K562 (cell line): ENCODE measurements around the gene SHISA9. TPM values are rescaled to one million over a fixed set of nuclear protein-coding genes. Genes with fewer than 3 reads are reported as not detected.

Source experiments
- ATAC-seq: fragments of 200-7000 bp; cut with Tn5 transposase; 3 replicates; pipeline ENCODE4 v1.9.1; 2020; ENCODE audit warnings: moderate library complexity
- BruUV-seq: library from RNA; stranded (reverse); fragments of 400-500 nt; replicated peaks from 2 replicates; lab custom pipeline; 2021; lab: Mats Ljungman, UMichigan
- CTCF ChIA-PET: fragments of 300-600 bp; formaldehyde crosslinking; extraction: SDS; loops from one replicate; lab custom pipeline; 2021; ENCODE audit warnings: low intra/inter-chr PET ratio; lab: Yijun Ruan, JAX
- POLR2A ChIA-PET: fragments of 300-600, 350-650 bp; sonication (Branson Sonifier 250); formaldehyde crosslinking; extraction: SDS; loops from one replicate; lab custom pipeline; 2021; ENCODE audit warnings: antibody characterized with exemption, inconsistent platforms; lab: Yijun Ruan, JAX
- DNase-seq, 4 experiments: peaks; one replicate each; pipeline versions ENCODE4 v3.0.0 to v3.0.0-alpha.2; 2011 to 2018; ENCODE audit warnings: low spot score in 3 of 4, mixed read lengths in 3 of 4; ENCODE audit errors: extremely low read depth in 1 of 4
- FAIRE-seq: peaks from 2 replicates; lab custom pipeline; 2011; peaks lifted over from hg19 to GRCh38; lab: Jason Lieb, UNC
- H2AFZ ChIP-seq: 2 replicates; pipeline ENCODE4 v1.6.0; 2011; ENCODE audit warnings: low read depth, low read length, control low read depth, inconsistent platforms
- H3K27ac ChIP-seq: fragments of 200-600 bp; 3 replicates; pipeline ENCODE4 v1.8.0; 2011; ENCODE audit warnings: low read depth, mild to moderate bottlenecking, control low read depth, inconsistent platforms, low read length, moderate library complexity, mixed read lengths; ENCODE audit errors: extremely low read depth
- H3K27me3 ChIP-seq, 2 experiments: fragments of 300-600 bp in 1 of 2; 2 replicates in 1 of 2; 3 replicates in 1 of 2; pipeline versions ENCODE4 v1.6.0 to v1.8.0; 2011; ENCODE audit warnings: inconsistent platforms in 2 of 2, low read length in 2 of 2, mild to moderate bottlenecking in 1 of 2, mixed read lengths in 1 of 2, moderate library complexity in 1 of 2; ENCODE audit not compliant: control insufficient read depth in 2 of 2, insufficient read depth in 2 of 2
- H3K36me3 ChIP-seq: fragments of 300-600 bp; 3 replicates; pipeline ENCODE4 v1.8.0; 2011; ENCODE audit warnings: mild to moderate bottlenecking, low read length, inconsistent platforms; ENCODE audit not compliant: control insufficient read depth, insufficient read depth
- H3K4me1 ChIP-seq, 2 experiments: fragments of 200-600 bp in 1 of 2; replicated peaks in 1 of 2; 2 replicates in 1 of 2; 3 replicates in 1 of 2; pipeline versions ENCODE4 v1.5.1 to v1.8.0; 2011; ENCODE audit warnings: inconsistent platforms in 2 of 2, low read length in 2 of 2, mild to moderate bottlenecking in 1 of 2, mixed read lengths in 1 of 2, moderate library complexity in 1 of 2; ENCODE audit not compliant: control insufficient read depth in 2 of 2, insufficient read depth in 2 of 2
- H3K4me2 ChIP-seq: 2 replicates; pipeline ENCODE4 v1.6.1; 2011; ENCODE audit warnings: low read length, control low read depth, inconsistent platforms, mixed read lengths; ENCODE audit not compliant: insufficient read depth
- H3K4me3 ChIP-seq: fragments of 200-600 bp; sonication (generic), shearing (Covaris generic); 2 replicates; pipeline ENCODE4 v1.5.1; 2016; ENCODE audit warnings: control low read depth, inconsistent platforms
- H3K79me2 ChIP-seq: fragments of 200-600 bp; 3 replicates; pipeline ENCODE4 v1.8.0; 2011; ENCODE audit warnings: low read length, inconsistent platforms; ENCODE audit not compliant: control insufficient read depth, insufficient read depth
- H3K9ac ChIP-seq, 2 experiments: 2 replicates each; pipeline versions ENCODE4 v1.6.0 to v1.6.1; 2011; ENCODE audit warnings: low read depth in 2 of 2, low read length in 2 of 2, control low read depth in 1 of 2, inconsistent platforms in 1 of 2, mild to moderate bottlenecking in 1 of 2, mixed read lengths in 1 of 2; ENCODE audit not compliant: insufficient read depth in 1 of 2
- H3K9me1 ChIP-seq: one replicate; pipeline ENCODE4 v1.6.0; 2011; ENCODE audit warnings: inconsistent platforms, mild to moderate bottlenecking, low read length, moderate library complexity; ENCODE audit not compliant: control insufficient read depth, insufficient read depth
- H3K9me3 ChIP-seq: replicated peaks from 2 replicates; pipeline ENCODE4 v1.5.1; 2011; ENCODE audit warnings: low read depth, low read length, inconsistent platforms; ENCODE audit not compliant: control insufficient read depth, insufficient read depth
- H4K20me1 ChIP-seq: replicated peaks from 2 replicates; pipeline ENCODE4 v1.6.1; 2011; ENCODE audit warnings: low read length, inconsistent platforms, mixed read lengths; ENCODE audit not compliant: control insufficient read depth, insufficient read depth
- BMI1 ChIP-seq: fragments of 150-350 bp; IDR thresholded peaks from 2 replicates; pipeline ENCODE4 v1.6.1; 2014; ENCODE audit warnings: low read length
- CBFA2T3 ChIP-seq: fragments of 450-650 bp; IDR thresholded peaks from 2 replicates; pipeline ENCODE4 v1.6.1; 2017
- E2F3 ChIP-seq: fragments of 250-450 bp; sonication (Bioruptor Pico); IDR thresholded peaks from 2 replicates; pipeline ENCODE4 v1.4.0; 2020; ENCODE audit warnings: mild to moderate bottlenecking
- ELF1 ChIP-seq: fragments of 200-800 bp; sonication (Bioruptor generic); IDR thresholded peaks from 2 replicates; pipeline ENCODE4 v1.6.1; 2016; ENCODE audit warnings: missing genetic modification characterization, missing compliant biosample characterization
- EZH2 ChIP-seq: IDR thresholded peaks from 2 replicates; pipeline ENCODE4 v1.6.1; 2012; ENCODE audit warnings: low read depth, mild to moderate bottlenecking, inconsistent platforms, low read length, borderline replicate concordance
- FOXM1 ChIP-seq, 2 experiments: fragments of 450-650 bp in 1 of 2; sonication (generic) in 1 of 2; formaldehyde crosslinking in 1 of 2; IDR thresholded peaks; 2 replicates each; pipeline versions ENCODE4 v1.6.1 to v1.9.0; 2017 to 2022; ENCODE audit warnings: low read depth in 2 of 2, mild to moderate bottlenecking in 2 of 2, missing genetic modification reagents in 1 of 2, moderate library complexity in 1 of 2
- HNRNPH1 ChIP-seq: fragments of 200-400 bp; formaldehyde crosslinking; optimal IDR thresholded peaks from 2 replicates; pipeline ENCODE3; 2017; ENCODE audit warnings: low read depth, mild to moderate bottlenecking, low read length, moderate library complexity
- KAT2B ChIP-seq: IDR thresholded peaks from one replicate; pipeline ENCODE4 v1.6.1; 2012; ENCODE audit warnings: low read depth, mild to moderate bottlenecking, control low read depth, inconsistent platforms, low read length, moderate library complexity
- KAT7 ChIP-seq: sonication (generic); formaldehyde crosslinking; IDR thresholded peaks from 2 replicates; pipeline ENCODE4 v1.8.0; 2022; ENCODE audit warnings: missing genetic modification reagents, mild to moderate bottlenecking, borderline replicate concordance
- LEF1 ChIP-seq: fragments of 450-650 bp; IDR thresholded peaks from 2 replicates; pipeline ENCODE4 v1.6.1; 2016; ENCODE audit warnings: mild to moderate bottlenecking
- NCOR1 ChIP-seq: fragments of 450-650 bp; IDR thresholded peaks from 2 replicates; pipeline ENCODE4 v1.6.1; 2016; ENCODE audit warnings: mild to moderate bottlenecking, moderate library complexity
- POLR2B ChIP-seq: fragments of 450-650 bp; IDR thresholded peaks from 2 replicates; pipeline ENCODE4 v1.6.1; 2018; ENCODE audit warnings: low read depth; ENCODE audit not compliant: partially characterized antibody
- RBM15 ChIP-seq: fragments of 200-400 bp; formaldehyde crosslinking; IDR thresholded peaks from 2 replicates; pipeline ENCODE4 v1.6.1; 2018; ENCODE audit warnings: mild to moderate bottlenecking, low read length, moderate library complexity; ENCODE audit not compliant: insufficient read depth
- SIRT6 ChIP-seq: IDR thresholded peaks from one replicate; pipeline ENCODE4 v1.6.1; 2012; ENCODE audit warnings: low read depth, mild to moderate bottlenecking, control low read depth, inconsistent platforms, low read length, moderate library complexity
- TOE1 ChIP-seq, 2 experiments: fragments of 450-650 bp in 1 of 2; sonication (generic) in 1 of 2; formaldehyde crosslinking in 1 of 2; IDR thresholded peaks; 2 replicates each; pipeline versions ENCODE4 v1.7.1 to v1.8.0; 2016 to 2022; ENCODE audit warnings: borderline replicate concordance in 2 of 2, mild to moderate bottlenecking in 2 of 2, antibody characterized with exemption in 1 of 2, inconsistent platforms in 1 of 2, low read depth in 1 of 2, missing genetic modification reagents in 1 of 2, moderate library complexity in 1 of 2
- ZNF12 ChIP-seq: sonication (generic); formaldehyde crosslinking; IDR thresholded peaks from 2 replicates; pipeline ENCODE4 v1.4.0; 2020; ENCODE audit warnings: mild to moderate bottlenecking, missing genetic modification reagents
- ZNF583 ChIP-seq: fragments of 250-450 bp; sonication (Bioruptor Pico); IDR thresholded peaks from 2 replicates; pipeline ENCODE4 v1.4.0; 2020
- WGBS: fragments of 100-300 bp; shearing (Covaris generic); methylation state at CpG from one replicate; pipeline ENCODE4 v1.1.6; 2016; ENCODE audit warnings: low coverage, mixed read lengths; ENCODE audit not compliant: insufficient coverage; ENCODE audit errors: missing lambda C conversion rate; 5-methylcytosine and 5-hydroxymethylcytosine counted together
- in situ Hi-C: fragments of 300-500 bp; cut with MboI; formaldehyde crosslinking; loops from 4 replicates; pipeline ENCODE4 v1.15.0; 2018; ENCODE audit warnings: inconsistent platforms, mixed read lengths
- intact Hi-C: fragments of 100-400 bp; cut with micrococcal nuclease; formaldehyde crosslinking; loops from 2 replicates; pipeline ENCODE4 v1.14.2; 2022
- polyA plus RNA-seq, 8 experiments: library from polyadenylated mRNA; depleted of rRNA in 4 of 8; stranded (reverse) in 5 of 8; unstranded in 3 of 8; fragments of >200 nt; fragmentation: Nextera tagmentation in 2 of 8; fragmentation: Illumina TruSeq in 1 of 8; extraction: Ambion mirVana in 2 of 8; extraction: Trizol in 1 of 8; gene quantifications; 2 replicates each; pipeline versions ENCODE4 v1.2.1 to v1.2.3, GENCODE V29; 2011 to 2014; ENCODE audit warnings: inconsistent platforms in 1 of 8, missing spikeins in 1 of 8
- total RNA-seq, 7 experiments: library from RNA; depleted of rRNA in 6 of 7; stranded (reverse); fragments of >200 nt in 6 of 7; fragmentation: Illumina TruSeq in 2 of 7; extraction: Trizol in 2 of 7; gene quantifications; 2 replicates each; pipeline versions ENCODE4 v1.2.1 to v1.2.3, GENCODE V29; 2011 to 2021; ENCODE audit warnings: low replicate concordance in 1 of 7
- TF ChIP-seq, protein P1 (sequence below): sonication (generic); formaldehyde crosslinking; IDR thresholded peaks from 2 replicates; pipeline ENCODE4 v1.4.0; 2020; ENCODE audit warnings: mild to moderate bottlenecking, missing genetic modification reagents
- TF ChIP-seq, protein P2 (sequence below), 2 experiments: fragments of 450-650 bp in 1 of 2; sonication (generic) in 1 of 2; formaldehyde crosslinking; conservative IDR thresholded peaks; 2 replicates each; pipeline versions ENCODE4 v1.4.0 to v1.8.1; 2020 to 2022; ENCODE audit warnings: mild to moderate bottlenecking in 1 of 2, missing genetic modification reagents in 1 of 2
- TF ChIP-seq, protein P3 (sequence below): sonication (generic); formaldehyde crosslinking; IDR thresholded peaks from 2 replicates; pipeline ENCODE4 v1.8.0; 2022; ENCODE audit warnings: missing genetic modification reagents, mild to moderate bottlenecking, moderate library complexity, borderline replicate concordance

Gene SHISA9
- total and polyA plus RNA-seq, 9 of the 15 experiments (the other 6 are each of a cell fraction or from before 2014, with no cell fraction given): under 0.01 to 0.16 (median 0.01) TPM; not detected in 6

DNA sequence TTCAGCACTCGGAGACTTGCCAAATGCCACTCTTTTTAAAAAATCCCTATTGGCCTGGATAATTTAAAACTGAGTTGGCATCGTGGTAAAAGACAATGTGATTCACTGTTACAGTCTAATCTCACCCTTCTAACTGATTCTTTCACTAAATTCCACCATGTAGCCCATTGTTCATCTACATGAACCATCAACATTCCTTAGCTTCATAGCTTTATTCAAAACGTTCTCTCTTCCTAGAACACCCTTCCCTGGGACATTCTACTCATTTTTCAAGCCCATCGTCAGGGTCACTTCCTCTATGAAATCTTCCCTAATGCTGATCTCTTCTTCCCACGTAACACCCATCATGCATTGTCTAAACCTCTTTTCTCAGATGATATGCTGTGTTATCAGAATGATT is 15.7 kb upstream of the SHISA9 start (continued):
- TF ChIP-seq, protein P1, sequence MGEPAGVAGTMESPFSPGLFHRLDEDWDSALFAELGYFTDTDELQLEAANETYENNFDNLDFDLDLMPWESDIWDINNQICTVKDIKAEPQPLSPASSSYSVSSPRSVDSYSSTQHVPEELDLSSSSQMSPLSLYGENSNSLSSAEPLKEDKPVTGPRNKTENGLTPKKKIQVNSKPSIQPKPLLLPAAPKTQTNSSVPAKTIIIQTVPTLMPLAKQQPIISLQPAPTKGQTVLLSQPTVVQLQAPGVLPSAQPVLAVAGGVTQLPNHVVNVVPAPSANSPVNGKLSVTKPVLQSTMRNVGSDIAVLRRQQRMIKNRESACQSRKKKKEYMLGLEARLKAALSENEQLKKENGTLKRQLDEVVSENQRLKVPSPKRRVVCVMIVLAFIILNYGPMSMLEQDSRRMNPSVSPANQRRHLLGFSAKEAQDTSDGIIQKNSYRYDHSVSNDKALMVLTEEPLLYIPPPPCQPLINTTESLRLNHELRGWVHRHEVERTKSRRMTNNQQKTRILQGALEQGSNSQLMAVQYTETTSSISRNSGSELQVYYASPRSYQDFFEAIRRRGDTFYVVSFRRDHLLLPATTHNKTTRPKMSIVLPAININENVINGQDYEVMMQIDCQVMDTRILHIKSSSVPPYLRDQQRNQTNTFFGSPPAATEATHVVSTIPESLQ (CRISPR knock-in tag): no peak
- TF ChIP-seq, protein P2, sequence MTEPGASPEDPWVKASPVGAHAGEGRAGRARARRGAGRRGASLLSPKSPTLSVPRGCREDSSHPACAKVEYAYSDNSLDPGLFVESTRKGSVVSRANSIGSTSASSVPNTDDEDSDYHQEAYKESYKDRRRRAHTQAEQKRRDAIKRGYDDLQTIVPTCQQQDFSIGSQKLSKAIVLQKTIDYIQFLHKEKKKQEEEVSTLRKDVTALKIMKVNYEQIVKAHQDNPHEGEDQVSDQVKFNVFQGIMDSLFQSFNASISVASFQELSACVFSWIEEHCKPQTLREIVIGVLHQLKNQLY (CRISPR knock-in tag; conservative IDR thresholded peaks at IDR 0.05): no peak
- TF ChIP-seq POLR2B: no peak
- TF ChIP-seq LEF1: no peak
- no peak for TF ChIP-seq NCOR1
- no peak for TF ChIP-seq ELF1

DNA sequence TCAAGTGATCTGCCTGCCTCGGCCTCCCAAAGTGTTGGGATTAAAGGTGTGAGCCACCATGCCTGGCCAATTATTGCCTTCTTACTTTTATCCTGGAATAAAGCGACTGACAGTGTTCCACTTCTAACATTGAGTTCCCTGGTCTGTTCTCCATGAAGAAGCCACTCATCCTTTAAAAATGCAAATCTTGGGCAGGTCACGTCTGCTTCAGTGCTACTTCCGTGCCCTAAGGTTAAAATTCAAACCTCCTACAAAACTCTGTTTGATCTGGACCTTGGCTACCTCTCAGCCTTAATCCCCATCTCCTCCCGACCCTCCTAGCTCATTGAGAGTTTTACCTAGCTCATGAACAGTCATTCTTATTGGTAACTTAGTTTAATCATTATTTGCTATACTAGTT is 9.6 kb upstream of the SHISA9 start:
- H3K36me3 ChIP-seq: no peaks in the 10 kb centered on the region
- in situ Hi-C loops (no loop called here), intact Hi-C loops (no loop called here)
- no peak for DNase-seq
- no peak overlapping the region for H3K27ac ChIP-seq
- no peak for FAIRE-seq
- WGBS: 2% methylated on average over 5 of the region's 5 CpGs
- H3K9ac ChIP-seq: no peak overlapping the region
- H2AFZ ChIP-seq: no peak overlapping the region
- POLR2A ChIA-PET: no interaction called here
- no peaks in the 10 kb centered on the region for H3K9me3 ChIP-seq
- no peaks in the 10 kb centered on the region for H4K20me1 ChIP-seq
- H3K9me1 ChIP-seq: no peaks in the 10 kb centered on the region
- H3K4me2 ChIP-seq: no peak overlapping the region
- no peaks in the 10 kb centered on the region for H3K4me1 ChIP-seq
- no TSS peak for BruUV-seq
- no peaks in the 10 kb centered on the region; a peak in 1 of 5 replicates for H3K27me3 ChIP-seq
- CTCF ChIA-PET: no interaction called here
- H3K79me2 ChIP-seq: no peaks in the 10 kb centered on the region
- H3K4me3 ChIP-seq: no peak overlapping the region
- ATAC-seq: no peak
- no peak for TF ChIP-seq HNRNPH1
- no peak for TF ChIP-seq ZNF12
- TF ChIP-seq E2F3 (CRISPR knock-in tag): no peak
- no peak for TF ChIP-seq FOXM1 (IDR thresholded peaks at IDR 0.05; ENCODE audit: low read depth)
- TF ChIP-seq FOXM1 (CRISPR knock-in tag; IDR thresholded peaks at IDR 0.05; ENCODE audit: low read depth): no peak
- no peak for TF ChIP-seq KAT2B
- TF ChIP-seq KAT7 (CRISPR knock-in tag): no peak
- no peak for TF ChIP-seq BMI1
- TF ChIP-seq, protein P3, sequence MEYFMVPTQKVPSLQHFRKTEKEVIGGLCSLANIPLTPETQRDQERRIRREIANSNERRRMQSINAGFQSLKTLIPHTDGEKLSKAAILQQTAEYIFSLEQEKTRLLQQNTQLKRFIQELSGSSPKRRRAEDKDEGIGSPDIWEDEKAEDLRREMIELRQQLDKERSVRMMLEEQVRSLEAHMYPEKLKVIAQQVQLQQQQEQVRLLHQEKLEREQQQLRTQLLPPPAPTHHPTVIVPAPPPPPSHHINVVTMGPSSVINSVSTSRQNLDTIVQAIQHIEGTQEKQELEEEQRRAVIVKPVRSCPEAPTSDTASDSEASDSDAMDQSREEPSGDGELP (CRISPR knock-in tag): no peak
- TF ChIP-seq TOE1 (IDR thresholded peaks at IDR 0.05; ENCODE audit: borderline replicate concordance): no peak
- TF ChIP-seq TOE1 (CRISPR knock-in tag; IDR thresholded peaks at IDR 0.05; ENCODE audit: borderline replicate concordance, low read depth): no peak
- no peak for TF ChIP-seq EZH2
- TF ChIP-seq RBM15: no peak
- no peak for TF ChIP-seq CBFA2T3
- no peak for TF ChIP-seq ZNF583
- TF ChIP-seq SIRT6: no peak
